BLaER1 (cell line): ENCODE measurements around the gene GNB5.

Experiments used
- H3K27ac ChIP-seq: shearing (Covaris generic); formaldehyde crosslinking; 2 replicates; pipeline ENCODE4 v1.8.1; 2022
- H3K27me3 ChIP-seq: shearing (Covaris generic); formaldehyde crosslinking; 2 replicates; pipeline ENCODE4 v1.8.1; 2022
- H3K36me3 ChIP-seq: shearing (Covaris generic); formaldehyde crosslinking; 2 replicates; pipeline ENCODE4 v1.8.1; 2022
- H3K4me1 ChIP-seq: shearing (Covaris generic); formaldehyde crosslinking; 2 replicates; pipeline ENCODE4 v1.8.1; 2022
- H3K4me2 ChIP-seq: shearing (Covaris generic); formaldehyde crosslinking; 2 replicates; pipeline ENCODE4 v1.8.1; 2022
- H3K4me3 ChIP-seq: shearing (Covaris generic); formaldehyde crosslinking; 2 replicates; pipeline ENCODE4 v1.8.1; 2022
- H3K9ac ChIP-seq: shearing (Covaris generic); formaldehyde crosslinking; 2 replicates; pipeline ENCODE4 v1.8.1; 2022
- H3K9me3 ChIP-seq: shearing (Covaris generic); formaldehyde crosslinking; 2 replicates; pipeline ENCODE4 v1.8.1; 2022
- H4K20me1 ChIP-seq: shearing (Covaris generic); formaldehyde crosslinking; 2 replicates; pipeline ENCODE4 v1.8.1; 2022
- Cebpa-rat ChIP-seq: shearing (Covaris generic); IDR thresholded peaks from 2 replicates; pipeline ENCODE4 v1.8.1; 2022

Gene GNB5

GRCh38 chr15:52148403-52148802, 42.8 kb downstream of the GNB5 start:
- Histone ChIP-seq H3K4me2 (peak overlapping the region; percentile 57), H3K4me1 (peaks cover 38% of the 10 kb centered on the region), H3K27ac (0 out of 2 replicates have a peak overlapping the region, but pooled peaks have one; percentile 5), H3K9ac (no peak overlapping the region), H3K36me3 (peaks cover 73% of the 10 kb centered on the region), H3K27me3 (no peaks in the 10 kb centered on the region), H4K20me1 (no peaks in the 10 kb centered on the region), H3K9me3 (peaks cover 17% of the 10 kb centered on the region; the same call in 1 of the 2 replicates), H3K4me3 (no peak overlapping the region)
- TF ChIP-seq Cebpa-rat = no peak

GRCh38 chr15:52146776-52147175, 44.4 kb downstream of the GNB5 start:
- no peak for TF ChIP-seq Cebpa-rat
- H3K9me3 ChIP-seq = peaks cover 17% of the 10 kb centered on the region; the same call in 1 of the 2 replicates
- no peak overlapping the region for H3K27ac ChIP-seq
- no peak overlapping the region for H3K4me3 ChIP-seq
- H3K27me3 ChIP-seq = no peaks in the 10 kb centered on the region
- peaks cover 64% of the 10 kb centered on the region for H3K36me3 ChIP-seq
- H3K9ac ChIP-seq = no peak overlapping the region
- no peaks in the 10 kb centered on the region for H4K20me1 ChIP-seq
- H3K4me1 ChIP-seq = peaks cover 41% of the 10 kb centered on the region
- no peak overlapping the region for H3K4me2 ChIP-seq

DNA sequence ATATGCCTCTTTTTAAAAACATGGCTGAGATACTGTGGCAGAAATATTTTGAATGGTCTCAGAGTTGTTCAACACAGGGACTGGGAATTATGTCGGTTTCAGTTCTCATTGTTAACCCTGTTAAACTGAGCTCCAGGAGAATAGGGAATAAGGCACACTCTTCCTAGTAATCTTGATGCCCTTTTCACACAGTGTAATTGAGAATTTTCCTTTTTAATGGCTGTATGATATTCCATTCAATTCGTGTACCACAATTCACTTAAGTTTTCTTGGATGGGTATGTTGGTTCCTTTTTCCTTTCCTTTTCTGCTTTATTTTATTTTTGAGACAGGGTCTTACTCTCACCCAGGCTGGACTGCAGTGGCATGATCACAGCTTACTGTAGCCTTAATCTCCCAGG, 44.9 kb downstream of the GNB5 start:
- no peak overlapping the region for H3K27ac ChIP-seq
- TF ChIP-seq Cebpa-rat = no peak
- H3K4me1 ChIP-seq = peaks cover 41% of the 10 kb centered on the region
- no peak overlapping the region for H3K4me2 ChIP-seq
- H4K20me1 ChIP-seq = no peaks in the 10 kb centered on the region
- H3K36me3 ChIP-seq = peaks cover 60% of the 10 kb centered on the region
- H3K27me3 ChIP-seq = no peaks in the 10 kb centered on the region
- H3K4me3 ChIP-seq = no peak overlapping the region
- H3K9me3 ChIP-seq = peaks cover 17% of the 10 kb centered on the region; the same call in 1 of the 2 replicates
- no peak overlapping the region for H3K9ac ChIP-seq

- peak overlapping the region; percentile 58; the same call in 1 of the 2 replicates for H3K27ac ChIP-seq
- H3K9me3 ChIP-seq = peaks cover 17% of the 10 kb centered on the region; the same call in 1 of the 2 replicates
- no peak overlapping the region for H3K4me3 ChIP-seq
- H3K4me2 ChIP-seq = peak overlapping the region; percentile 71
- H3K9ac ChIP-seq = no peak overlapping the region
- H3K4me1 ChIP-seq = peaks cover 45% of the 10 kb centered on the region
- no peak for TF ChIP-seq Cebpa-rat
- peaks cover 51% of the 10 kb centered on the region for H3K36me3 ChIP-seq
- no peaks in the 10 kb centered on the region for H3K27me3 ChIP-seq
- no peaks in the 10 kb centered on the region for H4K20me1 ChIP-seq
These were observed 46.5 kb downstream of the GNB5 start for GRCh38 chr15:52144656-52145178.

GRCh38 chr15:52143873-52144272, 47.3 kb downstream of the GNB5 start:
- H3K27ac ChIP-seq = peak overlapping the region; percentile 58; the same call in 1 of the 2 replicates
- peaks cover 48% of the 10 kb centered on the region for H3K36me3 ChIP-seq
- H3K4me2 ChIP-seq = peak overlapping the region; percentile 71
- H3K4me3 ChIP-seq = no peak overlapping the region
- H3K27me3 ChIP-seq = no peaks in the 10 kb centered on the region
- no peak for TF ChIP-seq Cebpa-rat
- H3K9me3 ChIP-seq = peaks cover 17% of the 10 kb centered on the region; the same call in 1 of the 2 replicates
- H3K4me1 ChIP-seq = peaks cover 50% of the 10 kb centered on the region
- no peak overlapping the region; the same call in 1 of the 2 replicates for H3K9ac ChIP-seq
- no peaks in the 10 kb centered on the region for H4K20me1 ChIP-seq

DNA sequence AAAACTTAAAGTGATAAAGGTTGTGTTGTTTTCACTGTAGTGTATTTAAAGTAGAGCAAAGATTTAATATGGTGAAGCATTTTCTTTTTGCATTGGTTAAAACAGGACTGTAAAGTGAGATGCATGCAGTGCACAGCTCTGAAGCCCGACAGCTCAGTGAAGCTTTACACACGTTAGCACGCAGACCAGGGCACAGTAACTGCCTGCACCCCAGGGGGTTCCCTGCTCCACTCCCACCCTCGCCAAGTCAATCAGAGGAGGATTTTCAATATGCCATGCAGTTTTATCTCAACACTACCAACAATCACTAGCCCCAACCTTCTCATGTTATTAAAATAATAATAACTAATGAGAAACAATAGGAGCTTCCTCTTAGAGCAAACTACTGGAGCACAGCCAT, 50.5 kb downstream of the GNB5 start:
- Histone ChIP-seq H3K36me3 (peaks cover 25% of the 10 kb centered on the region), H3K27me3 (no peaks in the 10 kb centered on the region), H3K27ac (no peak overlapping the region), H3K4me3 (no peak overlapping the region), H4K20me1 (no peaks in the 10 kb centered on the region), H3K9ac (no peak overlapping the region), H3K9me3 (peaks cover 5% of the 10 kb centered on the region; the same call in 1 of the 2 replicates), H3K4me2 (no peak overlapping the region), H3K4me1 (peaks cover 68% of the 10 kb centered on the region)
- TF ChIP-seq Cebpa-rat = no peak

DNA sequence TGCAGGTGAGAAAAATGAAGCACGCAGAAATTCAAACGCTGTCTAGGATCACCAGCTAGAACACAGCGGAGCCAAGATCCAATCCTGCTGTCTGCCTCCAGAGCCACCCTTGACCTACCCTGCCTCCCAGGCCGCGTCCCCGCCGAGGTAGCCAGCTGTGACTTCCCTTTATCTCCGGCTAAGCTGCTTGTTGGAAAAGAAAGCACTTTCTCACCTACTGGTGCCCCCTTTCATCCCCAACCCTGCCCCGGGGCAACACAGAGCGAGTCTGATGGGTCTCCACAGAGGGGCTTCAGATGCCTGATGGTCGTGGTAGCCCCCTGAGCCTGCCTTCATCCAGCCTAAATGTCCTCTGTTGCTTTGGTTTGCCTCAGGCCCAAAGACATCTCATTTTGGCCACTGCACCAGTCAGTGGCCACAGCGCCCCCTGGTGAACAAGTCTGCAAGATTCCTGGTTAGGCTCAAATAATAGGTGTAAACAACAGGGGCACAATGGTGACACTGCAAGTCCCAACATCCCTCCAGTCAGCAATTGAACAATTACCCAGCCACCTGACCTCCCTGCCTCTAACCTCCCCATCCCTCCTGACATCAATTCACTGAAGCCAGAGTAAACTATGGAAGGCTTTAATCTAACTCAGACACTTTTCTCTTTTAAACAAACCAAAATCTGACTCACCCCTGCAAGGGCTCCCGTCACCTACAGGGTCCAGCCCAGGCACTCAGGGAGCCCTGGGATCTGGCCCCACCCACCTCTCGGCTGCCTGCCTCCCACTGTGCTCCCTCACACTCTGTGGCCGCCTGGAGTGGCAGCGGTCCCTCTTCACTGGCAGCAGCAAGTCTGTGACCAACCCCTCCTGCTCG, 51.4 kb downstream of the GNB5 start:
- peaks cover 76% of the 10 kb centered on the region for H3K4me1 ChIP-seq
- no peaks in the 10 kb centered on the region for H3K27me3 ChIP-seq
- no peak overlapping the region for H3K9ac ChIP-seq
- H3K4me3 ChIP-seq = no peak overlapping the region
- H3K4me2 ChIP-seq = peak overlapping the region; percentile 52
- no peak overlapping the region for H3K27ac ChIP-seq
- peaks cover 17% of the 10 kb centered on the region for H3K36me3 ChIP-seq
- no peaks in the 10 kb centered on the region; the same call in 1 of the 2 replicates for H3K9me3 ChIP-seq
- H4K20me1 ChIP-seq = peaks cover 8% of the 10 kb centered on the region
- TF ChIP-seq Cebpa-rat = no peak

DNA sequence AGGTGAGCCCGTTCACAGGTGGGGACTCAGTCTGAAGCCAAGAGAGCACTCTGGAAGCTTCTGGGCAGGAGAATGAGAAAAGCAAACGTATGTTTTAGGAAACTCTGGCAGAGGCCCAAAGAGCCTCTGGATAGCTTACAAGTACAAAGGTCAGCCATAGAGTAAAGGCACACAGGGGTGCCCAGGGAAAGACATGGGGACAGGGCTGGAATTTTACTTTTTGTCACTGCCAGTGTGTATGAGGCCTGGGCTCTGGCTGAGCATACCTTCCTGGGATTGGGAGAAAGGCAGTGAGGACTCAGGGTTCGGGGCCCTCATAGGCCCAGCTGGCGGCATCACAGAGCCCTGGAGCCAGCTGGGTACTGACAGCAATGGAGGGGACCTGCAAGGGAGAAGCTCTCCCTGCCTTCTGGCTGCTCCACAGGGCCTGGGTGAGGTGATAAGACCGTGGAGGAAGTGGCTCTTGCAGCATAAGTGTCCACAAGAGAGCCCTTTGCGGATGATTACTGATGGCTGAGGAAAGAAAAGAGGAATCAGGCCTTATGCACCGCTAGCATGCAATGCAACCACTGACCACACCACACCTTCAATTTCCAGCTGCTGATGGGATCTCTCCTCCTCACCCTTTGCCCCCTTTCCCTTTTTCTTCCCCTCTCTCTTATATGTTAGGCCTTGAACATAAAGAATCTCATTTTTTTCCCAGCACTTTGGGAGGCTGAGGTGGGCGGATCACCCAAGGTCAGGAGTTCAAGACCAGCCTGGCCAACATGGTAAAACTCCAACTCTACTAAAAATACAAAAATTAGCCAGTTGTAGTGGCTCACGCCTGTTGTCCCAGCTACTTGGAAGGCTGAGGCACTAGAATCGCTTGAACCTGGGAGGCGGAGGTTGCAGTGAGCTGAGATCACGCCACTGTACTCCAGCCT, 53.5 kb downstream of the GNB5 start:
- no peak for TF ChIP-seq Cebpa-rat
- H3K27ac ChIP-seq = no peak overlapping the region

GRCh38 chr15:52136442-52136980, 54.7 kb downstream of the GNB5 start:
- no peak for TF ChIP-seq Cebpa-rat
- H3K4me2 ChIP-seq = peak overlapping the region; percentile 84
- H3K4me1 ChIP-seq = peaks cover 62% of the 10 kb centered on the region
- 0 out of 2 replicates have a peak overlapping the region, but pooled peaks have one; percentile 2 for H3K9ac ChIP-seq
- H3K36me3 ChIP-seq = peaks cover 28% of the 10 kb centered on the region; the same call in 1 of the 2 replicates
- no peak overlapping the region; the same call in 1 of the 2 replicates for H3K4me3 ChIP-seq
- no peaks in the 10 kb centered on the region for H3K9me3 ChIP-seq
- no peaks in the 10 kb centered on the region for H3K27me3 ChIP-seq
- peaks cover 10% of the 10 kb centered on the region for H4K20me1 ChIP-seq
- peak overlapping the region; percentile 5; the same call in 1 of the 2 replicates for H3K27ac ChIP-seq

More for the DNA sequence above, 53.5 kb downstream of the GNB5 start:
- peaks cover 10% of the 10 kb centered on the region for H4K20me1 ChIP-seq
- H3K4me1 ChIP-seq = peaks cover 62% of the 10 kb centered on the region
- no peaks in the 10 kb centered on the region for H3K9me3 ChIP-seq
- H3K27me3 ChIP-seq = no peaks in the 10 kb centered on the region
- peak overlapping the region; percentile 84 for H3K4me2 ChIP-seq
- H3K9ac ChIP-seq = no peak overlapping the region
- no peak overlapping the region for H3K4me3 ChIP-seq
- H3K36me3 ChIP-seq = peaks cover 21% of the 10 kb centered on the region; the same call in 1 of the 2 replicates
